ENCODE data around the gene BRD7.

Gene BRD7

DNA sequence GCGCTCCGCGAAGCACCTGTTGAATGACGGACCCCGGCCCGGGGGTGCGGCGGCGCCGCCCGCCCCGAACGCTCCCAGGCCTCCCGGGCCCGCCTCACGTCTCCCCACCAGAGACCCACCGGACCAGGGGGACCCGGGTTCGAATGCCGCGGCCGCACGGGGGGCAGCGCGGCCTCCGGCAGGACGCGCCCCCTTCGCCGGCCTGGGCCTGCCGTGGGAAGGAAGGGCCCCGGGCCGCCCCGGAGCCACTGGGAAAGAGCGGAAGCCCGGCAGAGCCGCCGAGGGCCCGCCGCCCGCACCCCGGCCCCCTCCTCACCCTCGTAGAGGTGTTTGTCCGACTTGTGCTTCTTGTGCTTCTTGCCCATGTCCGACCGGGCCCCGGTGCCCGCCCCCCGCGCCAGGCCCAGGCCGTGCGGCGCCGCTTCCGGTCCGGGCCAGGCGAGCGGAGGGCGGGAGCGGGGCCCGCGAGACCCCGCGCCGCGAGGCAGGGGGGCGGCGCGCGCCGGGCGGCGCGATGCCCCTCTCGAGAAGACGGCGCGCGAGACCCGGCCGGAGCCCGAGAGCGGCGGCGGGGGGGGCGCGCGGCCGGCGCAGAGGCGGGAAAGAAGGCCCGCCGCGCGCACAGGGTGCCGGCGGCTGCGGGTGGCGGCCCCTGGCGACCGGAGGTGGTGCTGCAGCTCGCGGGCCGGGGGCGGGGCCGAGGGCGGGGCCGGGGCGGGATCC lies at the start of gene BRD7:
Gene BRD7, minus strand, starts transcription at position 579 of the 723 bp plus-strand sequence. Its CDS starts 214 bp downstream, at position 365.
- in situ Hi-C loops (cut with MboI; ENCODE audit: low sequenced_read_pairs), result no loop called here

DNA sequence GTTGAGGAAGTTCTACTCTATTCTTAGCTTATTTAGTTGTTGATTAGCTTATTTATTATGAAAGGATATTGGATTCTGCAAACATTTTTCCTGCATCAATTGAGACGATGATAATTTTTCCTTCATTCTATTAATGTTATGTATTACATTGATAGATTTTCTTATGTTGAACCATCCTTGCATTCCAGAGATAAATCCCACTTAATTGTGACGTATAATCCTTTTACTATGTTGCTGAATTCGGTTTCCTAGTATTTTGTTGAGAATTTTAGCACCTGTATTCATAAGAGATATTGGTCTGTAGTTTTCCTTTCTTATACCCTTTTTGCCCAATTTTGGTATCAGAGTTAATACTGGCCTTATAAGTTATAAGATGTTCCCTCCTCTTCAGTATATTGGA lies 47.6 kb upstream of the BRD7 start:
- in situ Hi-C loops (cut with MboI; ENCODE audit: low sequenced_read_pairs), result no loop called here

DNA sequence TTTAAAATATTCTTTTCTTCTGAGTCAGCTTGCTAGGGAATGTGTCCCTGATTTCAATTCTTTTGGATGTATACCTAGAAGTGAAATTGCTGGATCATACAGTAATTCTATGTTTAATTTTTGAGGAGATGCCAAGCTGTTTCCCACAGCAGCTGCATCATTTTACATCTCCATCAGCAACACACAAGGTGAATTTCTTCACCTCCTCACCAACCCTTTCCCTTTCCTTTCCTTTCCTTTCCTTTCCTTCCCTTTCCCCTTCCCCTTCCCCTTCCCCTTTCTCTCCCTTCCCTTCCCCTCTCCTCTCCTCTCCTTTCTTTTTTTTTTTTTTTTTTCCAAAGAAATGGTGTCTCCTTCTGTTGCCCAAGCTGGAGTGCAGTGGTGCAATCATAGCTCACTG lies 45.4 kb upstream of the BRD7 start:
- in situ Hi-C loops (cut with MboI; ENCODE audit: low sequenced_read_pairs), result no loop called here

DNA sequence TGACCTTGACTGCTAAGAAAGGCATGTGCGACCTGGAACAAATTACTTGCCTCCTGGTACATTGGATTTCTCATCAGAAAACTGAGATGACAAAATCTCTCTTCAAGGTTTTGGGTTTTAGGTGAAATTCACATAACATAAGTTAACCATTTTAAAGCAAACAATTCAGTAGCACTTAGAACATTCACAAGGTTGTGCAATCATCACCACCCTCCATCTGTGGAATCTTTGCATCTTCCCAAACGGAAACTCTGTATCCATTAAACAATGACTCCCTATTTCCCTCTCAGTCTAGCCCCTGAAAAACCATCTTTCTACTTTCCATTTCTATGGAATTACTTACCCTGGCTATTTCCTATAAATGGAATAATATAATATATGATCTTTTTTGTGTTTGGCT lies 42.2 kb upstream of the BRD7 start:
- in situ Hi-C loops (cut with MboI; ENCODE audit: low sequenced_read_pairs), result no loop called here

DNA sequence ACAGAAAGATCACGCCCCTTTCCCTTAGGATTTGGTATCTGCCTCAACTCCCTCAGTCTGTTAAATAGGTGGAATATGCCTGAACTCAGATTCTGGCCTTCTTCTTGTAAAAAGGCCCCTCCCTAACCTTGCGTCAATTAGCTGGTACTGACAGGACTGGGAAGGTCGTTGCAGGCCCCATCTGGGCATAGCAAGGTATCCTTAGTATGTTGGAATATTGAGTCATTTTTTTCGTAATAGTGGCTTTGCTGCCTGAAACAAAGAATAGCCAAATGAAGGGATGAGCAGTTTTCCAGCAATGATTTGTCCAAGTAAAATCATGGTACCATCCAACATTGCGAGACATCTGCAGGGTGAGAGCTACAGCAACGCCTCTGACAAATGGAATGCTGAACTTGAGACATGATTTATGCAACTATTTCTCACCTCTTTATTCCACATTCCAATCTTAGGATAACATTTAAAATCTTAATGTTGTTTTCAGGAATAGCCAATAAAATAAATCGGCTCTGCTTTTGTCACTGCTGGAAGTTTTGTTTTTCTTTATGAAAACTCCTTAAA lies 39.3 kb upstream of the BRD7 start:
- in situ Hi-C loops (cut with MboI; ENCODE audit: low sequenced_read_pairs), result no loop called here

DNA sequence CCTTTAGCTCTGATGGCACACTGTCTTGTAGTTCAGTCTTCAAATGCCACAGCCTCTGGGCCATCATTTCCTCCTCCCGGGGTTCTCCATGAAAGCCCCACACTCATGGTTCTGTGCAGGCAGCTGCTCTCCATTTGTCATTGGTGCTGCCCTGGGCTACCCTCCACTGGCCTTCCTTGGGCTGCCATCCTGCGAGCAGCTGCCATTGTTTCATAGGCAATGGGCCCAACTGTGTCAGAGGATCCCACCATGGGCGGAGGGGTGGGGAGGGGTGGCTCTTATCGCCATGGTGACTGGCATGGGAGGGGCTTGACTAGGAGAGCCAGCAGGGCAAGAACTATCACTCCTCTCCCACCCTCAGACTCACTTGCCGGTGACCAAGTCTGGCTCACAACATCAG lies 38.6 kb upstream of the BRD7 start:
- in situ Hi-C loops (cut with MboI; ENCODE audit: low sequenced_read_pairs), result no loop called here

DNA sequence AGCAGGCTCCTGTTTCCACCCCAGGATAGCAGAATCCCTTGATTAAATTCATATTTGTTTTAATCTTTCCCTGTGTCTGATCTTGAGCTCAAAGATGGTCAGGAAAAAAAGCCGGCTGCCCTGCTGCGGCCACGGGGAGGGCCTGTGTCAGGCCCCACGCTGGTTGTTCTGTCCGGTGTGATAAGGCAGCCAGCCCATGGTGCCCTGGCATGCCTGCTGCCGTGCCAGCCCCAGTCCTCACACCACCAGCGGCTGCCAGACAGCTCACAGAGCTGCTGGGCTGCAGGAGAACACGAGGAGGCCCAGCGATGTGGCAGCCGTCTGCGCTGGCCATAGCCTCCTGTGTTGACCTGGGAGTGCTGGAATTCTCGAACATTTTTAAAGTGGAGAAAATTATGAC lies 34.7 kb upstream of the BRD7 start:
- in situ Hi-C loops (cut with MboI; ENCODE audit: low sequenced_read_pairs), result no loop called here

DNA sequence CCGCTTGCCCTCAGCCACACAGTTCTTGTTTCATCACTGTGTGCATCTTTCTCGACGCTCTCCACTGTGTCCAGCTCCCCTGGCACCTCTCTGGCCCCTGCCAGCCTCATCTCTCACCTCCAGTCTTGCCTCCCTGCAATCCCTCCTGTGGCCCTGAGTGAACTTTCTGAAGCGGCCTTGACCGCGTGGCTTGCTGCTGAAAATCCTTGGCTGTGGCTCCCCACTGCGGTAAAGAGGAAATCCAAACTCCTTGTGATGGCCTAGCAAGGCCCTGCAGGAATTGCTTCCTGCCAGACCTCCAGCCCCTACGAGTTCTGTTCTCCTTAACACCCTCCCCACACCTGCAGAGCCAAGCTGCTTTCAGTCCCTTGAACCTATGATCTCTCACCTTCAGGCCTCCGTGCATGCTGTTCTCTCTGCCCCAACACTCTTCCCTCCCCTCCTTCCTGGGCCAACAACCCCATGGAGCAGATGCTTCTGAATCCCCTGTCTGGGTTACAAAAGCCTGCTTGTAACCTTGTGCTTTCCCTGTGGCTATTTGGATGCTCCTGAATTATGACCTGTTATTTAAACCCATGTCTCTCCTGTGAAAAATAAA lies 33.6 kb upstream of the BRD7 start:
- in situ Hi-C loops (cut with MboI; ENCODE audit: low sequenced_read_pairs), result no loop called here

DNA sequence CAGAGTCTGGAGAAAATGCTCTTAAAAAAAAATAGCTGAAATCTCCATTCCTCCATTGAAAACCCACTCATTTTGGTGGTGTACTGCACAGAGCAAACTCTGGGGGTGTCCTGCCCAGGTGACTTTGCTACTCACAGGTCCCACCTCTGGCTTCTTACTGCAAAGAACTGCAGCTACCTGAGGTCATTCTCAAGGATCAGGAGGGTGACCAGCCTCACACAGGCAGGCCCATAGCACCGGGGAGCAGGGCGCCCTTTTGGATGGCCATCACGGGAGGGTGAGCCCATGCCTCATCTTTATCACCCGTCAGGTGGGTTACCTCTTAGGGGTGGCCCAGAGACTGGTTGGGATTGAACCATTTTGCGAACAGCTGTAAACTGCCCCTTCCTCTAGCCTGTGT lies 32.6 kb upstream of the BRD7 start:
- in situ Hi-C loops (cut with MboI; ENCODE audit: low sequenced_read_pairs), result no loop called here

DNA sequence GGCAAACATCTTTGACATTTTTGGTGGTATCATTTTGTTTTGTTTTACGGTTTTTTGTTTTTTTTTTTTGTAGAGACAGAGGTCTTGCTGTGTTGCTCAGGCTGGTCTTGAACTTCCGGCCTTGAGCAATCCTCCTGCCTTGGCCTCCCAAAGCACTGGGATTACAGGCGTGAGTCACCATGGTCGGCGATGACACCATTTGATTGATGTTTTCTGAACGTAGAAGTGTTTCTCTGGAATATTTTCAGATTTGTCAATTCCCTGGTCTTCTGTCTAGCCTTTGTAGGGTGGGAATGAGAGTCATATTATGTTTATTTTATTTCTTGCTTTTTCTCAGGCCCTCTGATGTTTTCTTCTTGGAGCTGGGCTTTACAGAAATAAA lies 32.2 kb upstream of the BRD7 start:
- in situ Hi-C loops (cut with MboI; ENCODE audit: low sequenced_read_pairs), result no loop called here

DNA sequence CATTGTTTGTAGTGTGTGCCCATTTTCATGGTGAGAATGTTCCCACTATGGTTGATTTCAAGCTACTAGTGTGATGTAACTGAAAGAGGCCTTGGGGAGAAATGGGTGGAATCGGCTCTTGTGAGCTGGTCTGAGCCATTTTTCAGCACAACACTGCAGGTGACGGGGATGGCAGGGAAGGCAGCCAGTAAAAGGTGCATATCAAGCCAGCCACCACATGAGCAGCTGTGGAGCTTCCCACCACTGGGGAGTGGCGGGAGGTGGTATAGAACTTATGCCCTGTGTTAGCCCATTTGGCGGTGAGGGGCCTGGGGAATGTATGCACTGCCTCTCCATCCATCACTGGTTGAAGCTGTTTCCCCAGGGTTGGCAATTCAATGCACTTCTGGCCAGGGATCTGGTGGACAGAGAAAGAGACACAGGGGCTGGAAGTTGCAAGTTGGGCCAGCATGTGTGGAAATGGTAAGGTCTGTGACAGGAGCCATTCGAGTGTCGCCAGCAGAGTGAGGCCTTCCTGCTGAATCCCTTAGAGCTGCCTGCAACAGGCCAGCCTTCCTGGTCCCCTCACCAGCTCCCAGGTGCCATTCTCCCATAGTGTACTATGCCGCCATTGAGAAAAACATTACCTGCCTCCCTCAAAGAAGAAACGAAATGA lies 31.7 kb upstream of the BRD7 start:
- in situ Hi-C loops (cut with MboI; ENCODE audit: low sequenced_read_pairs), result no loop called here

DNA sequence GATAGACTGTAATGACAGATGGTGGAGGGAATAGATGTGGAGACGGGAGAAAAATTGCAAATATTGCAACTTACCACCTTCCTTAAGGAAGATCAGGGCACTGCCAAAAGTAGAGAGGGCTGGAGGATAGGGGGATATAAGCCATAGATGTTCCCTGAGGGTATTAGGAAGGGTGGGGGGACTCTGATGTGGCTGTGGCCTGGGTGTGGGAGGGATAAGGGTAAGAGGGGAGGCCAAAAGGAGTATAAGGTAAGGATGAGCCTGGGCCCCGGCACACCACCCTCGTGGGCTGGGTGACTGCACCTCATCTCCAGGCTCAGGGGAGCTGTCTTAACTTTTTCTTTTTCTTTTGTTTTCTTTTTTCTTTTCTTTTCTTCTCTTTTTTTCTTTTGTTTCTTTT lies 30.6 kb upstream of the BRD7 start:
- in situ Hi-C loops (cut with MboI; ENCODE audit: low sequenced_read_pairs), result no loop called here

DNA sequence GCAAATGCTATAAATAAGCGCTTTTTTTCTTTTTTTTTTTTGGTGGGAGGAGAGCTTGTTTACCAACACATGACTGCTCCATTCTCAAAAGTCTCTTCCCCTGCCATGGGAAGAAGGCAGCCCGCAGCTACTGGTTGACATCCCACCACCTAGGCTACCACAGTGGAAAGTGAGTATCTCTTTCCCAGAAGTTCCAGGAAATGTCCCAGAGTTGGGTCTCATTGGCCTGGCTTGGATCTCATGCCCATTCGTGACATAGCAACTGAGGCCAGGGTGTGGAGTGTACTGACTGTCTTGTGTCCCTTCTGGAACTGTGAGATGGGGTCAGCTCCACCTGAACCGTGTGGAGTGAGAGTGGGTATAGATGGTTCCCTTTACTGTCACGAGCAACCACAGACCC lies 29.5 kb upstream of the BRD7 start:
- in situ Hi-C loops (cut with MboI; ENCODE audit: low sequenced_read_pairs), result no loop called here

DNA sequence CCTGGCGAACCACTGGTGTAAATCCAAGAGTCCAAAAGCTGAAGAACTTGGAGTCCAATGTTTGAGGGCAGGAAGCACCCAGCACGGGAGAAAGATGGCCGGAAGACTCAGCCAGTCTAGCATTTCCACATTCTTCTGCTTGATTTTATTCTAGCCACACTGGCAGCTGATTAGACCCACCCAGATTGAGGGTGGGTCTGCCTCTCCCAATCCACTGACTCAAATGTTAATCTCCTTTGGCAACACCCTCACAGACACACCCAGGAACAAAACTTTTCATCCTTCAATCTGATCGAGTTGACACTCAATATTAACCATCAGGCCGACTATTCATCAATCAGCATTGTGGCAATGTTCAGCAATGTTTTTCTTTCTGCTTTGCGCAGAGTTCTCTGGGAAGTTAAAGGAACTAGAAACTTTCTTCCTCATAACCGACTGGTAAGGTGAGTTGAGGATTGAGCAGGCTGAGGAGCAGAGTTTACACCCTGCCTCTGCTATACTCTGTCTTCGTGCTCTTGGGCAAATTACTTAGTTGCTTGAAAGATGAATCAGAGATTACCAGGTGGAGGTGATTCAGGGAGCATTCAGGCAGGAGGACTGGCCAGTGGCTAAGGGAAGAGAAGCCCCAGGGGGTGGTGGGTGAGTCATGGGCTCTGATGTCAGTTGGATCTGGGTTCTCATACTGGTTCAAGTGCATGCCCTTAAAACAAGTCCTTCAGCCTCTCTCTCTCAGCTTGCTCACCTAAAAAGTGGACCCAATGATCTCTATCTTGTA lies 28.2 kb upstream of the BRD7 start:
- in situ Hi-C loops (cut with MboI; ENCODE audit: low sequenced_read_pairs), result no loop called here

DNA sequence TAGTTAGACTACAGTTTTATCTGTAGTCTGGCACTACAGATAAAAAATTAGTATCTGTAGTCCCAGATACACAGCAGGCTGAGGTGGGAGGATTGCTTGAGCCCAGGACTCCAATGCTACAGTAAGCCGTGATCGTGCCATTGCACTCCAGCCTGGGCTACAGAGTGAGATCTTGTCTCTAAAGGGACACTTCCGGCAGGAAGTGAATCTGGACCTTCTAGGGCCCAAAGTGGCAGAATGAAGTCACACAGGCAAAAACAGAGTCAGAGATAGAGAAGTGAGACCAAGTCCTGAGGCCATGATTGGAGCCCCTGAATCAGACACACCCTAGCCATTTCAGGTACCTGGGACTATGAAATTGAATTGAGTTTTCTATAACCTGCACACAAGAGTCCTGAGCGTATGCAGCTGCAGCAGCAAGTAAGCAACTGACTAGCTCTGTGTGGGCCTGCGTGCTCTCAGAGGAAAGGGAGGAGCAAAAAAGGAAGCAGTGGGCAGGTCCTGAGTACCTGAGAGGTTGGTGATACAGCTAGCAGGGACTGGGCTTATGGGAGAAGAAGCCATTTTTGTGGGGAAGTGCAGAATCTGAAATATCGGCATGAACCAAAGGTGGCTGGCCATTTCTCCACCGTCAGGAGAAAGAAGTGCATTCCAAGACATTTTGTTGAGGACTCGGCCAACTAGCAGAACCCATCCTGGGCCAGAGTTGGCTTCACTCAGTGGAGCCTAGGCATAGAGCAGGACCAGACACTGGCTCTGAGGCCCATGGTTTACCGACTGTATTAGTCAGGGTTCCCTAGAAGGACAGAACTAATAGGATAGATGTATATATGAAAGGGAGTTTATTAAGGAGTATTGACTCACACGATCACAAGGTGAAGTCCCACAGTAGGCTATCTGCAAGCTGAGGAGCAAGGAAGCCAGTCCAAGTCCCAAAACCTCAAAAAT lies 27.2 kb upstream of the BRD7 start:
- in situ Hi-C loops (cut with MboI; ENCODE audit: low sequenced_read_pairs), result no loop called here

DNA sequence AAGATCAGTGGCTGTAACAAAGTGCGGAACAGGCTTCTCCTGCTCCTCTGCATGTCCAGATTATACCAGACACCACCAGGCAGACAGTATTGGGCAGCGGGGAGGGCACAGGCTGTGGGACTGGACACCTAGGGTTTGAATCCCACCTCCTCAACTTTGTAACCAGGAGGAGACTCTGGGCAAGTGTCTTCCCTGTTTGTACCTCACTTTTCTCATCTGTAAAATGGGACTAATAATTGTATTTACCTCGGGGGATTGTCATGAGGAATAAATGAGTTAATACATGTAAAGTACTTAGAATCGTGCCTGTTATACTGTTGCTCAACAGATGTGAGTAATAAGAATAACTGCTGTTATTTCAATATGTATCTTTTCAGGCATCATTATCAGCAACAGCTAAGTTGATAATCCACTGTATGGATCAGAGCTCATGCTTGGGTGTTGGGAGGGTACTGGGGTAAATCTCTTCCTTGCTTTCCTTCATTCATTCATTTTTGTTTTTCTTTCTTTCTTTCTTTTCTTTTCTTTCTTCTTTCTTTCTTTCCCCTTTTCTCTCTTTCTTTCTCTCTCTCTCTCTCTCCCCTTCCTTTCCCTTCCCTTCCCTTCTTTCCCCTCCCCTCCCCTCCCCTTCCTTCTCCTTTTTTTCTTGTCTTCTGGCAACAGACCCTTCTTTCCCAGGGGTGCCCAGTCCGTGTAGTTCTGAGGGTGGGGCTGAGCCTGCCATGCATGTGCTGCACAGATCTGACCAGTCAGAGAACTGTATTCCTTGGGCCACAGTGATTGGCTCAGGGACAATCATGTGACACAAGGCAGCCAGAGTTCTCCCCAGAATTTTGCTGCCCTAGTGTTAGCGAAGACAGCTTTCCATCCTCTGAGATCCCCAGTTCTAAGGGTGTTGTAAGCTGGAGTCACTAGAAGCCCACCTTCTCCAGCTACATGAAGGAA lies 25.3 kb upstream of the BRD7 start:
- in situ Hi-C loops (cut with MboI; ENCODE audit: low sequenced_read_pairs), result no loop called here

DNA sequence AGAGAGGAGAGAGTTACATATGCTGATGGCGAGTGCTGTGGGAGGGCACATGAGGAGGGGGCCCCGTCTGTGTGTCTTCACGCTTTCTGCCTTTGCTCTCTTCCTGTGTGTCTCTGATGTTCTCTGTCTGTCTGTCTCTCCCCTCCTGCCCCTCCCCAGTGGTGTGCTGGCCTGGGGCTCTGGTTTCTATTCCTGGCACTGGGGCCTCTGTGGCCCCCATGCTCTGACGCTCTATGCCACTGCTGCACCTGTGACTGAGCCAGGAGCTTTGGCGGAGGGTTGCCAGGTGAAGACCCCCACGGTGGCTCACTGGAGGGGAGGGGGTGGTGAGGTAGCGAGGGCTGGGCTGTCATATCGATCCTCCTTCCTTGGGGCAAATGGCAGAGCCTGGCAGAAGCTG lies 24.6 kb upstream of the BRD7 start:
- in situ Hi-C loops (cut with MboI; ENCODE audit: low sequenced_read_pairs), result no loop called here

DNA sequence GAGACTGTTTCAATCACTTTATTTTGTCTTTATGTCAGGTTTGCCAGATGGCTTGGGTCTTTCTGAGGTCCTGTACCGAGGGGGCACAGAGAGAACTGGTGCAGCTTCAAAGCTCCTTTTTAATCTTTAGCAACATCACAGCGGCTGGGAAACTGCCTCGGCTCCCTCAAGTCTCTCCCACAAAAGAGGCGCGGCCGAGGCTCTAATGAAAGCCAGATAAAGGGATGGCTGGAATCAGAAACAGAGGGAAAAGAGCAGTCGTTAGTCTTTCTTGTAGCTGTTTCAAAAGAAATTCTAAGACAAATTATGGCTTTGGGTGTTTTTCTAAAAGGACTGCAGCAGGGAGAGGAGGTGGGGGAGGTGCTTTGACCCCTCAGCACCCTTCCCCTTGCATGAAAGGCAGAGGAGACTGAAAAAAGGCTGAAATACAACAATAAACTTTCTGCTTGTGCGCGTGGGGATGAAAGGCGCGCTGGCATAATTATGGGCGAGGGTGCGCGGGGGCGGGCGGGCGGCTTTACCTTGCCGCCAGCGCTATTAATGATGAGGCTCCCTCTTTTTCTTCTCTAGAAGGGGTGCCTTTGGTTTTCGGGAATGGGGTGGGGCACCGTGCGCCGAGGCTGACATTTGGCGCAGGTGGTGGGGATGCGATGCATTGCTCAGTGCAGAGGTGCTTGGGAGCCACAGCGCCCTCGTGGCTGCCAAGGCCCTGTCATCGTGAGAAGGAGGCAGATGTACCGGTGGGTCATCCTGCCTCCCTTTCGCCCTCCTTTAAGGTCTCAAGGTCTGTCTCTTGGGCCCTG lies 22.3 kb upstream of the BRD7 start:
- in situ Hi-C loops (cut with MboI; ENCODE audit: low sequenced_read_pairs), result no loop called here
